HEK293T (cell line): Measurements from ENCODE around the gene CELF2.

Source experiments
- ARNT ChIP-seq: fragments of 450-650 bp; IDR thresholded peaks from 2 replicates; pipeline ENCODE4 v1.6.1; 2017; ENCODE audit warnings: mild to moderate bottlenecking
- BHLHE40 ChIP-seq: fragments of 450-650 bp; IDR thresholded peaks from 2 replicates; pipeline ENCODE4 v1.6.1; 2016; ENCODE audit warnings: mild to moderate bottlenecking, moderate library complexity, borderline replicate concordance
- CTBP1 ChIP-seq: fragments of 450-650 bp; IDR thresholded peaks from 2 replicates; pipeline ENCODE4 v1.6.1; 2016; ENCODE audit warnings: borderline replicate concordance
- ELF4 ChIP-seq: fragments of 450-650 bp; IDR thresholded peaks from 2 replicates; pipeline ENCODE4 v1.6.1; 2017; ENCODE audit warnings: antibody characterized with exemption
- FOXA1 ChIP-seq: fragments of 450-650 bp; IDR thresholded peaks from 2 replicates; pipeline ENCODE4 v1.6.1; 2016; ENCODE audit warnings: mild to moderate bottlenecking
- FOXK2 ChIP-seq: fragments of 450-650 bp; IDR thresholded peaks from 2 replicates; pipeline ENCODE4 v1.6.1; 2016; ENCODE audit warnings: mild to moderate bottlenecking
- FOXM1 ChIP-seq: fragments of 450-650 bp; IDR thresholded peaks from 2 replicates; pipeline ENCODE4 v1.6.1; 2017; ENCODE audit warnings: mild to moderate bottlenecking, borderline replicate concordance
- LEF1 ChIP-seq: fragments of 450-650 bp; IDR thresholded peaks from 2 replicates; pipeline ENCODE4 v1.6.1; 2017; ENCODE audit warnings: mild to moderate bottlenecking, borderline replicate concordance
- NFRKB ChIP-seq: fragments of 450-650 bp; IDR thresholded peaks from 2 replicates; pipeline ENCODE4 v1.6.1; 2016; ENCODE audit warnings: mild to moderate bottlenecking, moderate library complexity
- PKNOX1 ChIP-seq: fragments of 450-650 bp; IDR thresholded peaks from 2 replicates; pipeline ENCODE4 v1.6.1; 2016
- SP1 ChIP-seq: fragments of 450-650 bp; IDR thresholded peaks from 2 replicates; pipeline ENCODE4 v1.6.1; 2017
- SUZ12 ChIP-seq: fragments of 450-650 bp; IDR thresholded peaks from 2 replicates; pipeline ENCODE4 v1.6.1; 2016; ENCODE audit warnings: mild to moderate bottlenecking
- TARDBP ChIP-seq: fragments of 450-650 bp; IDR thresholded peaks from 2 replicates; pipeline ENCODE4 v1.6.1; 2016
- ZNF384 ChIP-seq: fragments of 450-650 bp; IDR thresholded peaks from 2 replicates; pipeline ENCODE4 v1.6.1; 2016

- TF ChIP-seq FOXM1 (no peak), BHLHE40 (no peak), LEF1 (no peak), SUZ12 (no peak), FOXA1 (no peak), ZNF384 (no peak), ELF4 (no peak), NFRKB (no peak), TARDBP (no peak), SP1 (no peak), PKNOX1 (no peak), FOXK2 (no peak), ARNT (no peak), CTBP1 (no peak)
These were observed 152.3 kb downstream of the CELF2 start for GRCh38 chr10:11169976-11170375.
